Measurements from ENCODE around the gene OSBPL6. TPM values are rescaled to one million over a fixed set of nuclear protein-coding genes. Genes with fewer than 3 reads are reported as not detected.
A peak's percentile ranks its signal among the peaks of the same experiment; 100 is the strongest.

OSBPL6 gene
- total RNA-seq, 1 experiment from 2014 or later, result 4.6 TPM

- H3K4ac ChIP-seq (ENCODE audit: low read depth, low read length), result no peak overlapping the region
- no CpG with 5 or more reads among the region's 2 CpGs for WGBS (ENCODE audit: extremely low coverage, insufficient read length, low lambda C conversion rate)
- no peak overlapping the region for H4K5ac ChIP-seq (ENCODE audit: insufficient read length, low read depth, low read length)
- Mint-ChIP-seq H3K27me3 (ENCODE audit: low read depth) (no peaks in the 10 kb centered on the region), H3K36me3 (ENCODE audit: insufficient read depth in 1 of 3, low read depth in 3 of 3) (peaks cover 14 to 20% (median 17%) of the 10 kb centered on the region in 3 experiments; a peak in 5 of 7 replicates), H3K4me3 (peak overlapping the region; percentile 67 to 89; a peak in 3 of 5 replicates), H3K27ac (0 out of 7 replicates have a peak overlapping the region, but pooled peaks of 1 of the 3 experiments have one; percentile 51), H3K4me1 (peaks cover 19 to 22% of the 10 kb centered on the region in 2 experiments), H3K9me3 (no peaks in the 10 kb centered on the region)
- no peak overlapping the region for H2AFZ ChIP-seq (ENCODE audit: low read length)
- H4K91ac ChIP-seq (ENCODE audit: insufficient read length, low read depth, low read length), result no peak overlapping the region
- peaks cover 9% of the 10 kb centered on the region for H3K23me2 ChIP-seq (ENCODE audit: insufficient read length, low read depth, low read length, poor library complexity, severe bottlenecking)
- H3K79me1 ChIP-seq (ENCODE audit: insufficient read depth, low read depth, low read length, poor library complexity, severe bottlenecking), result no peaks in the 10 kb centered on the region
- H4K8ac ChIP-seq (replicated peaks; ENCODE audit: insufficient read length, low read depth, low read length), result no peak overlapping the region
- H2BK12ac ChIP-seq (ENCODE audit: insufficient read length, low read depth, low read length), result no peak overlapping the region
- no peak overlapping the region for H3T11ph ChIP-seq (ENCODE audit: low read length)
- H3K56ac ChIP-seq (ENCODE audit: insufficient read length, low read depth, low read length), result no peak overlapping the region
- no peak overlapping the region for H3K14ac ChIP-seq (ENCODE audit: insufficient read depth, low read length)
- H2AK5ac ChIP-seq (ENCODE audit: insufficient read length, low read length), result no peak overlapping the region
- H2BK15ac ChIP-seq (ENCODE audit: low read depth, low read length), result no peak overlapping the region
- no peak overlapping the region for H2BK5ac ChIP-seq (ENCODE audit: insufficient read length, low read length)
- no peaks in the 10 kb centered on the region for H4K20me1 ChIP-seq (ENCODE audit: control insufficient read depth, insufficient read depth, insufficient read length)
- no peak for DNase-seq
- H3K9ac ChIP-seq (ENCODE audit: extremely low read depth, insufficient read length, low read length), result no peak overlapping the region
- TF ChIP-seq CTCF (conservative IDR thresholded peaks at IDR 0.05), result no peak
- no peaks in the 10 kb centered on the region for H3K9me3 ChIP-seq (ENCODE audit: control insufficient read depth, low read depth, low read length)
- peaks cover 6% of the 10 kb centered on the region; the same call in 1 of the 2 replicates for H3K79me2 ChIP-seq (ENCODE audit: insufficient read depth, low read length)
- H3K18ac ChIP-seq (ENCODE audit: insufficient read length, low read depth, low read length), result no peak overlapping the region
- no peak overlapping the region for H3K4me2 ChIP-seq (ENCODE audit: insufficient read depth, insufficient read length, low read length)
- H3K23ac ChIP-seq (ENCODE audit: insufficient read length, low read depth, low read length), result no peak overlapping the region
- H3K27me3 ChIP-seq (ENCODE audit: insufficient read depth, low read length), result no peaks in the 10 kb centered on the region
- H3K4me1 ChIP-seq (ENCODE audit: insufficient read depth, low read length), result no peaks in the 10 kb centered on the region
- no peak overlapping the region for H2BK20ac ChIP-seq (ENCODE audit: low read depth, low read length, poor library complexity, severe bottlenecking)
- H2BK120ac ChIP-seq (ENCODE audit: low read depth, low read length, poor library complexity, severe bottlenecking), result no peak overlapping the region
- H3K27ac ChIP-seq (ENCODE audit: insufficient read length, low read depth, low read length), result no peak overlapping the region
Measured at GRCh38 chr2:178452334-178452733, 258.0 kb downstream of the OSBPL6 start.

Other genes starting within 250 kb of the OSBPL6 start
- 0.13 and 0.37 TPM in 2 replicates for gene PDE11A, start 121.7 kb upstream of the OSBPL6 start, total RNA-seq (2021)
- gene RBM45, start 82.1 kb upstream of the OSBPL6 start, total RNA-seq (2021), result 10.0 and 13.9 TPM in 2 replicates

Data from H9 (cell line).